ENCODE data around the gene DPF3.

GRCh38 chr14:72666610-72667009 lies 227.3 kb downstream of the DPF3 start:
- TF ChIP-seq CTCF (IDR thresholded peaks at IDR 0.05; ENCODE audit: low read length) (no peak), EZH2phosphoT487 (IDR thresholded peaks at IDR 0.05; ENCODE audit: low read length) (no peak)
